A549 (cell line): ENCODE data around the gene INSYN2B. TPM values are rescaled to one million over a fixed set of nuclear protein-coding genes. Genes with fewer than 3 reads are reported as not detected.

Source experiments
- ATAC-seq, 2 experiments: fragments of 200-7000 bp in 1 of 2; fragments of >200 bp in 1 of 2; cut with Nextera tagmentation in 1 of 2; cut with Tn5 transposase in 1 of 2; 3 replicates each; pipeline versions ENCODE4 v1.8.0 to v1.9.1; 2018 to 2020; ENCODE audit warnings: mild to moderate bottlenecking in 1 of 2, moderate library complexity in 1 of 2
- CTCF ChIA-PET: fragments of 300-600 bp; sonication (Branson Sonifier 250); formaldehyde crosslinking; extraction: SDS; loops from one replicate; lab custom pipeline; 2021; ENCODE audit warnings: antibody characterized with exemption, inconsistent platforms; lab: Yijun Ruan, JAX
- POLR2A ChIA-PET: fragments of 350-600 bp; formaldehyde crosslinking; extraction: SDS; loops from one replicate; lab custom pipeline; 2021; ENCODE audit warnings: antibody characterized with exemption, inconsistent platforms; lab: Yijun Ruan, JAX
- DNase-seq, 2 experiments: peaks; one replicate each; pipeline versions ENCODE4 v3.0.0 to v3.0.0-alpha.2; 2011 to 2016; ENCODE audit warnings: low read depth in 1 of 2, low spot score in 1 of 2
- FAIRE-seq: peaks from 2 replicates; lab custom pipeline; 2011; peaks lifted over from hg19 to GRCh38; lab: Jason Lieb, UNC
- H3K27ac ChIP-seq, 2 experiments: fragments of >200 bp; sonication (Bioruptor Twin); formaldehyde crosslinking; 3 replicates each; pipeline ENCODE4 v1.5.1; 2016 to 2017
- H3K4me1 ChIP-seq: fragments of >200 bp; sonication (Bioruptor Twin); formaldehyde crosslinking; 3 replicates; pipeline ENCODE4 v1.6.1; 2016
- H3K4me2 ChIP-seq: fragments of >200 bp; sonication (Bioruptor Twin); formaldehyde crosslinking; 3 replicates; pipeline ENCODE4 v1.6.1; 2016
- H3K4me3 ChIP-seq: fragments of >200 bp; sonication (Bioruptor Twin); formaldehyde crosslinking; 3 replicates; pipeline ENCODE4 v1.5.1; 2016
- H3K9me3 ChIP-seq: fragments of >200 bp; sonication (Bioruptor Twin); formaldehyde crosslinking; 3 replicates; pipeline ENCODE4 v1.6.1; 2016
- ATOH8 ChIP-seq: fragments of 250-450 bp; sonication (Bioruptor Pico); IDR thresholded peaks from 2 replicates; pipeline ENCODE4 v1.5.0; 2020; ENCODE audit warnings: low read depth, mild to moderate bottlenecking, moderate library complexity
- CBX8 ChIP-seq: fragments of 200-600 bp; sonication (generic); IDR thresholded peaks from 2 replicates; pipeline ENCODE4 v1.6.1; 2016
- CEBPB ChIP-seq, 2 experiments: fragments of >200 bp in 1 of 2; sonication (Bioruptor Twin) in 1 of 2; formaldehyde crosslinking in 1 of 2; IDR thresholded peaks; 2 replicates each; pipeline ENCODE4 v1.6.1; 2012 to 2016
- EHF ChIP-seq: fragments of 250-450 bp; sonication (Bioruptor Pico); IDR thresholded peaks from 2 replicates; pipeline ENCODE4 v1.5.0; 2020; ENCODE audit warnings: mild to moderate bottlenecking
- FOSB ChIP-seq: fragments of 250-450 bp; sonication (Bioruptor Pico); IDR thresholded peaks from 2 replicates; pipeline ENCODE4 v1.5.0; 2020; ENCODE audit warnings: mild to moderate bottlenecking, moderate library complexity
- FOSL2 ChIP-seq, 2 experiments: fragments of 450-650 bp in 1 of 2; fragments of >200 bp in 1 of 2; sonication (Bioruptor Twin) in 1 of 2; formaldehyde crosslinking; IDR thresholded peaks; 2 replicates each; pipeline versions ENCODE4 v1.5.0 to v1.6.1; 2016 to 2020; ENCODE audit warnings: mild to moderate bottlenecking in 1 of 2, moderate library complexity in 1 of 2
- GATA3 ChIP-seq: IDR thresholded peaks from 2 replicates; pipeline ENCODE4 v1.6.1; 2012; ENCODE audit warnings: borderline replicate concordance
- HOXB13 ChIP-seq: fragments of 250-450 bp; sonication (Bioruptor Pico); IDR thresholded peaks from 2 replicates; pipeline ENCODE4 v1.5.0; 2020; ENCODE audit warnings: low read depth, mild to moderate bottlenecking, moderate library complexity
- KDM1A ChIP-seq: fragments of 200-600 bp; sonication (generic); IDR thresholded peaks from 2 replicates; pipeline ENCODE4 v1.6.1; 2016; ENCODE audit warnings: low read depth, mild to moderate bottlenecking
- NPAS2 ChIP-seq: fragments of 250-450 bp; sonication (Bioruptor Pico); IDR thresholded peaks from 2 replicates; pipeline ENCODE4 v1.8.0; 2022; ENCODE audit warnings: mild to moderate bottlenecking, moderate library complexity, borderline replicate concordance
- RAD21 ChIP-seq, 2 experiments: fragments of >200 bp in 1 of 2; sonication (Bioruptor Twin) in 1 of 2; formaldehyde crosslinking in 1 of 2; IDR thresholded peaks in 1 of 2; conservative IDR thresholded peaks in 1 of 2; 2 replicates in 1 of 2; 3 replicates in 1 of 2; pipeline ENCODE4 v1.6.1; 2012 to 2018; ENCODE audit warnings: inconsistent platforms in 1 of 2
- RNF2 ChIP-seq: fragments of 200-600 bp; sonication (generic); IDR thresholded peaks from 2 replicates; pipeline ENCODE4 v1.6.1; 2016; ENCODE audit warnings: low read depth, mild to moderate bottlenecking, antibody characterized with exemption, moderate library complexity, borderline replicate concordance
- TP53 ChIP-seq: fragments of 250-450 bp; sonication (Bioruptor Pico); IDR thresholded peaks from 2 replicates; pipeline ENCODE4 v1.5.0; 2021; ENCODE audit warnings: mild to moderate bottlenecking, moderate library complexity
- ZNF302 ChIP-seq: fragments of 250-450 bp; sonication (Bioruptor Pico); IDR thresholded peaks from 2 replicates; pipeline ENCODE4 v1.9.0; 2021; ENCODE audit warnings: inconsistent platforms, mild to moderate bottlenecking, moderate library complexity
- WGBS: methylation state at CpG from one replicate; pipeline ENCODE4 v1.1.6; 2017; ENCODE audit errors: missing lambda C conversion rate; 5-methylcytosine and 5-hydroxymethylcytosine counted together
- polyA plus RNA-seq, 4 experiments: library from polyadenylated mRNA; depleted of rRNA in 3 of 4; stranded (reverse); fragments of >200 nt; fragmentation: RNase III in 1 of 4; extraction: RNeasy Plus Mini Kit Qiagen cat#74134 plus additional on column Dnase treatment in 1 of 4; gene quantifications; 2 replicates in 3 of 4; 3 replicates in 1 of 4; pipeline ENCODE4 v1.2.3, GENCODE V29; 2011 to 2017
- TF ChIP-seq, protein P1 (sequence below): fragments of >200 bp; sonication (Bioruptor Twin); formaldehyde crosslinking; IDR thresholded peaks from 3 replicates; pipeline ENCODE4 v1.5.1; 2016
- TF ChIP-seq, protein P2 (sequence below): fragments of 150-350 bp; IDR thresholded peaks from 2 replicates; pipeline ENCODE4 v1.6.1; 2014; ENCODE audit warnings: low read depth, mild to moderate bottlenecking, low read length
- TF ChIP-seq, protein P3 (sequence below): fragments of 250-450 bp; sonication (Bioruptor Pico); IDR thresholded peaks from 2 replicates; pipeline ENCODE4 v1.5.0; 2021; ENCODE audit warnings: mild to moderate bottlenecking, moderate library complexity, borderline replicate concordance
- TF ChIP-seq, protein P4 (sequence below): fragments of 450-650 bp; IDR thresholded peaks from 2 replicates; pipeline ENCODE4 v1.6.1; 2014; ENCODE audit warnings: antibody characterized with exemption
- TF ChIP-seq, protein P5 (sequence below): fragments of >200 bp; sonication (Bioruptor Twin); formaldehyde crosslinking; IDR thresholded peaks from 2 replicates; pipeline ENCODE4 v1.6.1; 2016
- TF ChIP-seq, protein P6 (sequence below): fragments of >200 bp; sonication (Bioruptor Twin); formaldehyde crosslinking; IDR thresholded peaks from 3 replicates; pipeline ENCODE4 v1.6.1; 2016

The INSYN2B gene
- polyA plus RNA-seq, 2 of the 4 experiments (the other 2 are of a cell fraction) = 0.26 to 0.46 TPM

- TF ChIP-seq, protein P1, sequence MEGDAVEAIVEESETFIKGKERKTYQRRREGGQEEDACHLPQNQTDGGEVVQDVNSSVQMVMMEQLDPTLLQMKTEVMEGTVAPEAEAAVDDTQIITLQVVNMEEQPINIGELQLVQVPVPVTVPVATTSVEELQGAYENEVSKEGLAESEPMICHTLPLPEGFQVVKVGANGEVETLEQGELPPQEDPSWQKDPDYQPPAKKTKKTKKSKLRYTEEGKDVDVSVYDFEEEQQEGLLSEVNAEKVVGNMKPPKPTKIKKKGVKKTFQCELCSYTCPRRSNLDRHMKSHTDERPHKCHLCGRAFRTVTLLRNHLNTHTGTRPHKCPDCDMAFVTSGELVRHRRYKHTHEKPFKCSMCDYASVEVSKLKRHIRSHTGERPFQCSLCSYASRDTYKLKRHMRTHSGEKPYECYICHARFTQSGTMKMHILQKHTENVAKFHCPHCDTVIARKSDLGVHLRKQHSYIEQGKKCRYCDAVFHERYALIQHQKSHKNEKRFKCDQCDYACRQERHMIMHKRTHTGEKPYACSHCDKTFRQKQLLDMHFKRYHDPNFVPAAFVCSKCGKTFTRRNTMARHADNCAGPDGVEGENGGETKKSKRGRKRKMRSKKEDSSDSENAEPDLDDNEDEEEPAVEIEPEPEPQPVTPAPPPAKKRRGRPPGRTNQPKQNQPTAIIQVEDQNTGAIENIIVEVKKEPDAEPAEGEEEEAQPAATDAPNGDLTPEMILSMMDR = no peak
Observed at GRCh38 chr5:169880785-169881184, 99.5 kb downstream of the INSYN2B start (continued).

DNA sequence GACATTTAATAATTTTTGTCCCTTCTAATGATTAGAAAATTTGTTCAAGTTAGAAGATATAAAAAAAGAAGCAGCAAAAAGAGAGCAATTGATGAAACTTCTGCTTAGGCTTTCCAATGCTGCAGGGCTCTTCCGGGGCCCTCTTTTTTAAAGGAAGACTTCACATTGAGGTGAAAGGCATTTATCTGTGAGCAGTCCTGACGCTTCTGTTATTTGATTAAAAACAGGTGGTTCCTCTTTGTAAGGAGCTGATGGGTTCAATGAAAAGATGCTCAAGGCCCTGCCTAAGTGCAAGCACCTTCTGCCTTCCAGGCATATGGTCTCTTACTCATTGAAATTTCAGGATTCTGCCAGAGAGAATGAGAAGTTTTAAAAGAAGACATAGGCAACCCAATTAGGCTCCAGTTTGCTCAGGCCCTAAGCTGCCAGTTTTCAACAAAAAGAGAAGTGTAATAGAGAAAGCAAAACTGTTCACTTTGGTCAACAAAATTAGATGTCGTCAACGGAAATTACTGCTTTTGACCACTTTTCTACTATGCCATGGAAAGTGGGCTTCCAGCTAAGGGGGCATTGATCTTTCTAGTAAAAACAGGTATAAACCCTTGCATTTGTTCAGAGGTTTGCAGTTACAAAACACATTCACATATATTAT, 100.2 kb downstream of the INSYN2B start:
- WGBS = 69% methylated on average over 4 of the region's 4 CpGs
- Histone ChIP-seq H3K4me1 (no peaks in the 10 kb centered on the region), H3K27ac (no peak overlapping the region), H3K9me3 (no peaks in the 10 kb centered on the region), H3K4me2 (no peak overlapping the region), H3K4me3 (no peak overlapping the region)
- POLR2A ChIA-PET = no interaction called here
- ATAC-seq = no peak
- CTCF ChIA-PET = interaction anchor here (0.6 to 1.7 kb wide), 2 partner anchors 100 to 910 kb away, joined by 3 to 6 read pairs; partner anchors contain the start of gene INSYN2B
- TF ChIP-seq GATA3 (no peak), CBX8 (no peak), EHF (CRISPR knock-in tag) (no peak), TP53 (CRISPR knock-in tag) (no peak), RNF2 (no peak), FOSL2 (IDR thresholded peaks at IDR 0.05) (no peak), FOSL2 (CRISPR knock-in tag; IDR thresholded peaks at IDR 0.05) (no peak), RAD21 (conservative IDR thresholded peaks at IDR 0.05 in 1 of 2, IDR thresholded peaks at IDR 0.05 in 1 of 2) (no peak), KDM1A (no peak)
- TF ChIP-seq, protein P2, sequence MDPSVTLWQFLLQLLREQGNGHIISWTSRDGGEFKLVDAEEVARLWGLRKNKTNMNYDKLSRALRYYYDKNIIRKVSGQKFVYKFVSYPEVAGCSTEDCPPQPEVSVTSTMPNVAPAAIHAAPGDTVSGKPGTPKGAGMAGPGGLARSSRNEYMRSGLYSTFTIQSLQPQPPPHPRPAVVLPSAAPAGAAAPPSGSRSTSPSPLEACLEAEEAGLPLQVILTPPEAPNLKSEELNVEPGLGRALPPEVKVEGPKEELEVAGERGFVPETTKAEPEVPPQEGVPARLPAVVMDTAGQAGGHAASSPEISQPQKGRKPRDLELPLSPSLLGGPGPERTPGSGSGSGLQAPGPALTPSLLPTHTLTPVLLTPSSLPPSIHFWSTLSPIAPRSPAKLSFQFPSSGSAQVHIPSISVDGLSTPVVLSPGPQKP = no peak
- TF ChIP-seq, protein P1 = no peak
- TF ChIP-seq, all 56 proteins: peak for 0
- DNase-seq = no peak
- no peak for FAIRE-seq

DNA sequence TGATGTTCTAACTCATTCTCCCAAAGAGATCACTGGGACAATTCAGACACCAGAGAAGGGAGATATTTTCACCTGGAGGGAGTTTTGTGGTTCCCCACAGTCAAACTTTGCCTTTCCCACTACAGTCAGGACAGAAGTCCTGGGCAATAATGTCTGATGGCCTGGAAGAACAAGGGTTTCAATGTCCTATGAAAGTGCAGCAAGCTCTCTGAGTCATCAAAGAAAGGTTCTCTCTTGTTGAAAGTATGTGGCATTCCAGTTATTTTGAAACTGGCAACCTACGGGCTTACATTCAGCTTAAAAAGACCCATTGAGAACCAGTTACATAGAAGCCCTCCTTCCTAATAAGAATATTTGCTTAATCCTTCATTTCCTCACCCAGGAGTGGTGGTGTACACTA, 103.9 kb downstream of the INSYN2B start:
- TF ChIP-seq NPAS2 (CRISPR knock-in tag) (no peak), ATOH8 (CRISPR knock-in tag) (no peak), HOXB13 (CRISPR knock-in tag) (no peak), CEBPB (IDR thresholded peaks at IDR 0.05) (no peak), ZNF302 (CRISPR knock-in tag) (no peak), CBX8 (no peak), RAD21 (conservative IDR thresholded peaks at IDR 0.05 in 1 of 2, IDR thresholded peaks at IDR 0.05 in 1 of 2) (no peak), TP53 (CRISPR knock-in tag) (no peak), FOSB (CRISPR knock-in tag) (no peak)
- TF ChIP-seq, protein P3, sequence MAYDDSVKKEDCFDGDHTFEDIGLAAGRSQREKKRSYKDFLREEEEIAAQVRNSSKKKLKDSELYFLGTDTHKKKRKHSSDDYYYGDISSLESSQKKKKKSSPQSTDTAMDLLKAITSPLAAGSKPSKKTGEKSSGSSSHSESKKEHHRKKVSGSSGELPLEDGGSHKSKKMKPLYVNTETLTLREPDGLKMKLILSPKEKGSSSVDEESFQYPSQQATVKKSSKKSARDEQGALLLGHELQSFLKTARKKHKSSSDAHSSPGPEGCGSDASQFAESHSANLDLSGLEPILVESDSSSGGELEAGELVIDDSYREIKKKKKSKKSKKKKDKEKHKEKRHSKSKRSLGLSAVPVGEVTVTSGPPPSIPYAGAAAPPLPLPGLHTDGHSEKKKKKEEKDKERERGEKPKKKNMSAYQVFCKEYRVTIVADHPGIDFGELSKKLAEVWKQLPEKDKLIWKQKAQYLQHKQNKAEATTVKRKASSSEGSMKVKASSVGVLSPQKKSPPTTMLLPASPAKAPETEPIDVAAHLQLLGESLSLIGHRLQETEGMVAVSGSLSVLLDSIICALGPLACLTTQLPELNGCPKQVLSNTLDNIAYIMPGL (CRISPR knock-in tag) = no peak
- TF ChIP-seq, protein P4, sequence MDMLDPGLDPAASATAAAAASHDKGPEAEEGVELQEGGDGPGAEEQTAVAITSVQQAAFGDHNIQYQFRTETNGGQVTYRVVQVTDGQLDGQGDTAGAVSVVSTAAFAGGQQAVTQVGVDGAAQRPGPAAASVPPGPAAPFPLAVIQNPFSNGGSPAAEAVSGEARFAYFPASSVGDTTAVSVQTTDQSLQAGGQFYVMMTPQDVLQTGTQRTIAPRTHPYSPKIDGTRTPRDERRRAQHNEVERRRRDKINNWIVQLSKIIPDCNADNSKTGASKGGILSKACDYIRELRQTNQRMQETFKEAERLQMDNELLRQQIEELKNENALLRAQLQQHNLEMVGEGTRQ = no peak
- TF ChIP-seq, protein P5, sequence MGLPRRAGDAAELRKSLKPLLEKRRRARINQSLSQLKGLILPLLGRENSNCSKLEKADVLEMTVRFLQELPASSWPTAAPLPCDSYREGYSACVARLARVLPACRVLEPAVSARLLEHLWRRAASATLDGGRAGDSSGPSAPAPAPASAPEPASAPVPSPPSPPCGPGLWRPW = no peak
- TF ChIP-seq, protein P6, sequence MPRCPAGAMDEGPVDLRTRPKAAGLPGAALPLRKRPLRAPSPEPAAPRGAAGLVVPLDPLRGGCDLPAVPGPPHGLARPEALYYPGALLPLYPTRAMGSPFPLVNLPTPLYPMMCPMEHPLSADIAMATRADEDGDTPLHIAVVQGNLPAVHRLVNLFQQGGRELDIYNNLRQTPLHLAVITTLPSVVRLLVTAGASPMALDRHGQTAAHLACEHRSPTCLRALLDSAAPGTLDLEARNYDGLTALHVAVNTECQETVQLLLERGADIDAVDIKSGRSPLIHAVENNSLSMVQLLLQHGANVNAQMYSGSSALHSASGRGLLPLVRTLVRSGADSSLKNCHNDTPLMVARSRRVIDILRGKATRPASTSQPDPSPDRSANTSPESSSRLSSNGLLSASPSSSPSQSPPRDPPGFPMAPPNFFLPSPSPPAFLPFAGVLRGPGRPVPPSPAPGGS = no peak
- WGBS = 57% methylated on average over 1 of the region's 1 CpG

More for the DNA sequence above, 103.9 kb downstream of the INSYN2B start:
- Histone ChIP-seq H3K4me2 (no peak overlapping the region), H3K9me3 (no peaks in the 10 kb centered on the region), H3K4me3 (no peak overlapping the region), H3K27ac (no peak overlapping the region), H3K4me1 (no peaks in the 10 kb centered on the region)
- POLR2A ChIA-PET = no interaction called here
- no peak for FAIRE-seq
- no peak for DNase-seq
- ATAC-seq = no peak
- CTCF ChIA-PET = no interaction called here
